Measurements from ENCODE around the gene FAAP100. TPM values are rescaled to one million over a fixed set of nuclear protein-coding genes. Genes with fewer than 3 reads are reported as not detected.

The FAAP100 gene
- total RNA-seq, 1 donor from 2014 or later, result 41.4 TPM

DNA sequence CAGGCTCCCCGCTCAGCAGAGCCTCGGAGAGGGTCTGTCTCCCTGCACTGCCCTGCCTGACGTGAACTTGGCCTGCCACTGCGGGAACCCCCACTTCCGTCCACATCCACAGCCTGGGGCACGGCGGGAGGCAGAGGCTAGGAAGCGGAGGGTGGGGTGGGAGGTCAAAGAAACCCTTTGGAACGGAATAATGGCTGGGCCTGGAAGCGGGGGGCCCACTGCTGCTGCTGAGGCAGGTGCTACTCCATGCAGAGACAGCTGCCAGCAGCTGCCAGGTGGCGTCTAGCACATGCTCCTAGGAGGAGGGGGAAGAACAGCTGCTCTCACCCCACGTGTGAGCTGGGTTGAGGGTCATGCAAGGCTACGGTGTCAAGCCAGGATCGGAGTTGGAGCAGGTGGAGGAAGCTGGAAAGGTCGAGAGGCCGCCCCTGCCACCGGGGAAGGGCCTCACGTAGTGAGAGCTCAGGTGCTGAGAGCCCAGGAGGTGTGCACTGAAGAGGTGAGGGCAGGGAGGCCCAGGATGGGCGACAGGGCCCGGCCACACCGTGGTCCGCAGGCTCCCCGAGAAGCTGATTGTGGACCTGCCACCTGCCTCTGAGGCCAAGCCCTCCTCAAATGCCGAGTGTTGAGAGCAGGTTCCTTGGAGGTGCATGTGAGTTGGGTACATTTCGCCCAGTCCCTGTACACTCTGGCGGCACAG is 14.1 kb downstream of the FAAP100 start:
- DNase-seq (ENCODE audit: low read depth), result no peak
- Histone ChIP-seq H3K4me3 (ENCODE audit: low read depth, low read length) (no peak overlapping the region), H3K36me3 (ENCODE audit: control insufficient read depth, insufficient read depth, low read length) (peaks cover 1% of the 10 kb centered on the region), H3K27me3 (ENCODE audit: control insufficient read depth, insufficient read depth, low read length) (peaks cover 35% of the 10 kb centered on the region)
- TF ChIP-seq, protein P1, sequence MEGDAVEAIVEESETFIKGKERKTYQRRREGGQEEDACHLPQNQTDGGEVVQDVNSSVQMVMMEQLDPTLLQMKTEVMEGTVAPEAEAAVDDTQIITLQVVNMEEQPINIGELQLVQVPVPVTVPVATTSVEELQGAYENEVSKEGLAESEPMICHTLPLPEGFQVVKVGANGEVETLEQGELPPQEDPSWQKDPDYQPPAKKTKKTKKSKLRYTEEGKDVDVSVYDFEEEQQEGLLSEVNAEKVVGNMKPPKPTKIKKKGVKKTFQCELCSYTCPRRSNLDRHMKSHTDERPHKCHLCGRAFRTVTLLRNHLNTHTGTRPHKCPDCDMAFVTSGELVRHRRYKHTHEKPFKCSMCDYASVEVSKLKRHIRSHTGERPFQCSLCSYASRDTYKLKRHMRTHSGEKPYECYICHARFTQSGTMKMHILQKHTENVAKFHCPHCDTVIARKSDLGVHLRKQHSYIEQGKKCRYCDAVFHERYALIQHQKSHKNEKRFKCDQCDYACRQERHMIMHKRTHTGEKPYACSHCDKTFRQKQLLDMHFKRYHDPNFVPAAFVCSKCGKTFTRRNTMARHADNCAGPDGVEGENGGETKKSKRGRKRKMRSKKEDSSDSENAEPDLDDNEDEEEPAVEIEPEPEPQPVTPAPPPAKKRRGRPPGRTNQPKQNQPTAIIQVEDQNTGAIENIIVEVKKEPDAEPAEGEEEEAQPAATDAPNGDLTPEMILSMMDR (IDR thresholded peaks at IDR 0.05; ENCODE audit: insufficient read depth, low read length, poor library complexity, severe bottlenecking), result no peak

DNA sequence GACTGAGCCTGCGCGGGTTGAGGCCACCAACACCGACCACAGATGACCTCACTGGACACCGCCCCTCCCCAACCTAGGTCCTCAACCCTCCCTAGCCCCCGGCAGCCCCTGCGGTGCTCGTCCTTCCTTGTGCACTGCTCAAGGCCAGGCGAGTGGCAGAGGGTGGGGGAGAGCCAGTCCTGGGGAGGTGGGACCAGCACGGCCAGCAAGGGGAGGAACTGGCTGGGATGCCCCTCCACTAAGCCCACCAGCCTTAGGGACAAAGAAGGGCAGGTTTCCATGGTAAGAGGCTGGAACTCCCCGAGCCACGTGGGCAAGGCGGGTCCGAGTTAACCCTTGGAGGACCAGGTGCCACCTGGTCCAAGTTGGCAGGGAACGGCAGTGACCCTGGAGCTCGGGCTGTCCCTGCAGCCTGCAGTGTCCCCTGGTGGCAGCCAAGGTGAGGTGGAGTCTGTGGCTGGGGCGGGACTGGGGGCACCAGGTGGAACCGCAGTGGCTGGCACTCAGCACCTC is 14.8 kb downstream of the FAAP100 start:
- no peak for DNase-seq (ENCODE audit: low read depth)
- TF ChIP-seq, protein P1 (IDR thresholded peaks at IDR 0.05; ENCODE audit: insufficient read depth, low read length, poor library complexity, severe bottlenecking), result peak; percentile 74
- Histone ChIP-seq H3K36me3 (ENCODE audit: control insufficient read depth, insufficient read depth, low read length) (peaks cover 1% of the 10 kb centered on the region), H3K27me3 (ENCODE audit: control insufficient read depth, insufficient read depth, low read length) (peaks cover 37% of the 10 kb centered on the region), H3K4me3 (ENCODE audit: low read depth, low read length) (no peak overlapping the region)

DNA sequence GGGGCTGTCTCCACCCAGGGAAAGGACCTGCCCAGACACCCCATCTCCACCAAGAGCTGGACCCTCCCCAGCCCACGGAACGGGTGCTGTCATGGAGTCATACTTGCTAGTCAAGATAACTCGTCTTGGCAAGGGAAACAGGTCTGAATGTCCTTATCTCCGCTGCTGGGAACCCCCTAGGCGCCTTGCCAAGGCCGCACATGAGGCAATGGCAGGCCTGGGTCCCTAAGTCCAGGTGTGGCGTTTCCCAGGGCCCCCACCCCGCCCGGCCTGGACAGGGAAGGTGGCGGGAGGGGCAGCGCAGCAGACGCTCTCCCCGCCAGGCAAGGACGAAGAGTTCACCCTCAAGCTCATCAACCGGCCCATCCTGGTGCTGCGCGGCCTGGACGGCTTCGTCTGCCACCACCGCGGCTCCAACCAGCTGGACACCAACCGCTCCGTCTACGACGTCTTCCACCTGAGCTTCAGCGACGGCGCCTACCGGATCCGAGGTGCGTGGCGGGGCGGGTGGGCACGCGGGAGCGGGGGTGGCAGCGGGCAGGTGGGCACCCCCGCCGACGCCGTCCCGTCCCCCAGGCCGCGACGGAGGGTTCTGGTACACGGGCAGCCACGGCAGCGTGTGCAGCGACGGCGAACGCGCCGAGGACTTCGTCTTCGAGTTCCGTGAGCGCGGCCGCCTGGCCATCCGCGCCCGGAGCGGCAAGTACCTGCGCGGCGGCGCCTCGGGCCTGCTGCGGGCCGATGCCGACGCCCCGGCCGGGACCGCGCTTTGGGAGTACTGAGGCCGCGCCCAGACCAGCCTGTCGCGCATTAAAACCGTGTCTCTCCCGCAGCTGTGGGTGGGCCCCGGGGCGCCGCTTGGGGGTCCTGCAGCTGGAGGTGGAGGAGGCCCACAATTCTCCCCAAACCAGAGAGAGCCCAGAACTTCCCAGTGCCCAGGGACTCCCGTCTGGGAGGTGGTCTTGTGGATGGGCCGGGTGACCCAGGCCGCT is 15.6 kb downstream of the FAAP100 start:
- Histone ChIP-seq H3K36me3 (ENCODE audit: control insufficient read depth, insufficient read depth, low read length) (peaks cover 1% of the 10 kb centered on the region), H3K27me3 (ENCODE audit: control insufficient read depth, insufficient read depth, low read length) (peaks cover 37% of the 10 kb centered on the region), H3K4me3 (ENCODE audit: low read depth, low read length) (no peak overlapping the region)
- DNase-seq (ENCODE audit: low read depth), result no peak
- TF ChIP-seq, protein P1 (IDR thresholded peaks at IDR 0.05; ENCODE audit: insufficient read depth, low read length, poor library complexity, severe bottlenecking), result no peak

DNA sequence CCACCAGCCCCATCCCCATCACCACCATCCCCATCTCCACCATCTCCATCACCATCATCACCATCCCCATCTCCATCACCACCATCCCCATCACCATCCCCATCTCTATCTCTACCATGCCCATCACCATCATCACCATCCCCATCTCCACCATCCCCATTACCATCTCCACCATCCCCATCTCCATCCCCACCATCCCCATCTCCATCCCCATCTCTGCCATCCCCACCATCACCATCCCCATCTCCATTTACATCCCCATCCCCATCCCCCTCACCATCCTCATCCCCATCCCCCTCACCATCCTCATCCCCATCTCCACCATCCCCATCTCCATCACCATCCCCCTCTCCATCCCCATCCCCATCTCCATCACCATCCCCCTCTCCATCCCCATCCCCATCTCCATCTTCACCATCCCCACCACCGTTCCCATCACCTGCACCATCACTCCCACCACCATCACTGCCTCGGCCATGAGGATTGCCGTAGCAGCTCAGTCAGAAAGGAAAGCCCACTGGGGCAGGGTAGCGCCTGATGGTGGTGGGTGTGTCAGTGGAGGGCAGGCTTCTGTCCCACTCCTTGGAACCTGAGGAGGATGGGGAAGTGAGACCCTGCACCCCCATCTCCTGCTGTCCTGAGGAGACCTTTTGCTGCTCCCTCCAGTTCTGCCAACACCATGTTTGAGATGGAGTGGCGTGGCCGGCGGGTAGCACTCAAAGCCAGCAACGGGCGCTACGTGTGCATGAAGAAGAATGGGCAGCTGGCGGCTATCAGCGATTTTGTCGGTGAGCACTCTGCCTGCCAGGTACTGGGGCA is 16.5 kb downstream of the FAAP100 start:
- Histone ChIP-seq H3K4me3 (ENCODE audit: low read depth, low read length) (no peak overlapping the region), H3K36me3 (ENCODE audit: control insufficient read depth, insufficient read depth, low read length) (no peaks in the 10 kb centered on the region), H3K27me3 (ENCODE audit: control insufficient read depth, insufficient read depth, low read length) (peaks cover 37% of the 10 kb centered on the region)
- DNase-seq (ENCODE audit: low read depth), result no peak
- TF ChIP-seq, protein P1 (IDR thresholded peaks at IDR 0.05; ENCODE audit: insufficient read depth, low read length, poor library complexity, severe bottlenecking), result no peak

DNA sequence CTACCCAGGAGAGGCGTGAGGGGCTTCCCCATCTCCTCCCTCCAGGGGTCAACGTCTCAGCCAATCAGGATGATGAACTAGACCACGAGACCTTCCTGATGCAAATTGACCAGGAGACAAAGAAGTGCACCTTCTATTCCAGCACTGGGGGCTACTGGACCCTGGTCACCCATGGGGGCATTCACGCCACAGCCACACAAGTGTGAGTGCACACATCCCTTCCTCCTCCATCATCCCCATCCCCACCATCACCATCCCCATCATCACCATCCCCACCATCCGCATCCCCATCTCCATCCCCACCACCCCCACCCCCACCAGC is 17.2 kb downstream of the FAAP100 start:
- no peak for DNase-seq (ENCODE audit: low read depth)
- Histone ChIP-seq H3K4me3 (ENCODE audit: low read depth, low read length) (no peak overlapping the region), H3K27me3 (ENCODE audit: control insufficient read depth, insufficient read depth, low read length) (peaks cover 40% of the 10 kb centered on the region), H3K36me3 (ENCODE audit: control insufficient read depth, insufficient read depth, low read length) (no peaks in the 10 kb centered on the region)
- TF ChIP-seq, protein P1 (IDR thresholded peaks at IDR 0.05; ENCODE audit: insufficient read depth, low read length, poor library complexity, severe bottlenecking), result no peak

Measured in kidney epithelial cell (primary cell).